Pericardium fibroblast (primary cell): ENCODE results near the gene FOXC1. TPM values are rescaled to one million over a fixed set of nuclear protein-coding genes. Genes with fewer than 3 reads are reported as not detected.

Source experiments
- total RNA-seq: library from RNA; depleted of rRNA; stranded (reverse); fragments of >200 nt; gene quantifications from 2 replicates; pipeline ENCODE4 v1.2.3, GENCODE V29; 2015

Gene FOXC1
- total RNA-seq, result 5.4 and 7.8 TPM in 2 replicates

GRCh38 chr6:1609648-1610496 lies at the start of gene FOXC1:
Gene FOXC1 (plus strand): TSS chr6:1609915. CDS start chr6:1610446, 531 bp downstream.

Other genes with a start within 250 kb of the FOXC1 start
- 0.82 and 4.5 TPM in 2 replicates for gene FOXF2, start 220.3 kb upstream of the FOXC1 start, total RNA-seq